GM13977 (cell line): ENCODE measurements around the gene LGALS13.

Experiments
- DNase-seq: peaks from one replicate; pipeline ENCODE4 v3.0.0; 2012; ENCODE audit warnings: low spot score
- in situ Hi-C: fragments of 300-500 bp; cut with MboI; formaldehyde crosslinking; loops from one replicate; pipeline ENCODE4 v1.12.0; 2022; ENCODE audit warnings: low sequenced_read_pairs, low pct_unique_long_range_greater_than_20kb, mixed read lengths, inconsistent platforms; ENCODE audit not compliant: unreplicated experiment
- TF ChIP-seq, protein P1 (sequence below): IDR thresholded peaks from 2 replicates; pipeline ENCODE4 v1.5.1; 2012; ENCODE audit warnings: mild to moderate bottlenecking, control low read depth; ENCODE audit not compliant: insufficient read depth; ENCODE audit errors: extremely low read depth, missing control alignments

LGALS13 gene

DNA sequence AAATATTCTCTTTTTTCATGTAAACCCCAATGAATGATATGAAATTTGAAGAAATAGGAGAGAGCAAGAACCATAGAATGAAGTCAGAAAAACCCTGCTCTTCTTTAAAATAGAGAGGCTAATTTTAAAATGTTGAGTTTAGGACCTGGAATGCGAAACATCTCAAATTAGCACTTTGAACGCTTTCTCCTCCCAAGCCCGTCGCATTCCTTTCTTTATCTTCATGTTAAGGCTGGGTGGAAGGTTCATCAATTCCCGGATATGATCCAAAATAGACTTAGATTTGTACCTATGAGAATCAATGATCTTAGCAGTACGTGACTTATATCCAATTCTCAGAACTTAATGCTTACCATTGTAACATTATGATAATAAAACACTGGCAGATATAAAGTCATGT lies 29.3 kb downstream of the LGALS13 start:
- TF ChIP-seq, protein P1, sequence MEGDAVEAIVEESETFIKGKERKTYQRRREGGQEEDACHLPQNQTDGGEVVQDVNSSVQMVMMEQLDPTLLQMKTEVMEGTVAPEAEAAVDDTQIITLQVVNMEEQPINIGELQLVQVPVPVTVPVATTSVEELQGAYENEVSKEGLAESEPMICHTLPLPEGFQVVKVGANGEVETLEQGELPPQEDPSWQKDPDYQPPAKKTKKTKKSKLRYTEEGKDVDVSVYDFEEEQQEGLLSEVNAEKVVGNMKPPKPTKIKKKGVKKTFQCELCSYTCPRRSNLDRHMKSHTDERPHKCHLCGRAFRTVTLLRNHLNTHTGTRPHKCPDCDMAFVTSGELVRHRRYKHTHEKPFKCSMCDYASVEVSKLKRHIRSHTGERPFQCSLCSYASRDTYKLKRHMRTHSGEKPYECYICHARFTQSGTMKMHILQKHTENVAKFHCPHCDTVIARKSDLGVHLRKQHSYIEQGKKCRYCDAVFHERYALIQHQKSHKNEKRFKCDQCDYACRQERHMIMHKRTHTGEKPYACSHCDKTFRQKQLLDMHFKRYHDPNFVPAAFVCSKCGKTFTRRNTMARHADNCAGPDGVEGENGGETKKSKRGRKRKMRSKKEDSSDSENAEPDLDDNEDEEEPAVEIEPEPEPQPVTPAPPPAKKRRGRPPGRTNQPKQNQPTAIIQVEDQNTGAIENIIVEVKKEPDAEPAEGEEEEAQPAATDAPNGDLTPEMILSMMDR = no peak
- in situ Hi-C loops = no loop called here
- no peak for DNase-seq

DNA sequence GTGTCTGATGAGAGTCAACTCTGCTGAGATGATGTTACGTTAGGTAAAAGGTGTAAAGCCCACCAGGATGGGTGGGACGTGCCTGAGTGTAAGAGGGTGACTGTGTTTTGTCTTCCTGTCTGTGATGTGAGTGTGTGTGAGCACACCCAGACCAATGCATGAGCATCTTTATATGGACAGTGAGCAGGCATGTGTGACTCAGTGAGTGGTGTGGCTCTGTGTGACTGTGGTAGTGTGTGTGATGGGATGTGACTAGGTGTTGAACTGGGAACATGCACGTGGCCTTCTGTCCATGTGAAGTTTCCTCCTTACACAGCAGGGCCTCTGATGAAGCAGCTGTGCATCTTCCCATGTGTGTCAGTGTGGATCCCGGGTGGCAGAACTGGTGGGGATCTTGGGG lies 35.6 kb downstream of the LGALS13 start:
- no peak for DNase-seq
- TF ChIP-seq, protein P1 = no peak
- in situ Hi-C loops = no loop called here

DNA sequence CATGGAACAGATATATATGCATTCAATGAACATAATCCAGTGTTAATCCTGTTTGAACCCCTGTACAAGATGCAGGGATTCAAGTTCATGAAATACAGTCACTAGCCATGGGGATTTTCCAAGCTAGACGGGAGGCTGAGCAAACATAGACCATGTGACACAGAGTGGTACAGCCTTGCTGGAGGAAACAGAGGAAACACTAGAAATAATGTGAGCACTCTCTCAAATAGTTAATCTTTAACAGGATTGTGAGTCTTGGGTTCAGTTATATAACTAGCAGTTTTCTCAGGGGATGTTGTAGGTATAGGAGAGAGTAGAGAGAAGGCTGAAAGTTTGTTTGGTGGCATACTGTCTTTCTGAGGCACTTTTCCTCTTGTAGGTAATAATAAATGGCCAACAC lies 39.4 kb downstream of the LGALS13 start:
- in situ Hi-C loops = no loop called here
- no peak for DNase-seq
- TF ChIP-seq, protein P1 = no peak

DNA sequence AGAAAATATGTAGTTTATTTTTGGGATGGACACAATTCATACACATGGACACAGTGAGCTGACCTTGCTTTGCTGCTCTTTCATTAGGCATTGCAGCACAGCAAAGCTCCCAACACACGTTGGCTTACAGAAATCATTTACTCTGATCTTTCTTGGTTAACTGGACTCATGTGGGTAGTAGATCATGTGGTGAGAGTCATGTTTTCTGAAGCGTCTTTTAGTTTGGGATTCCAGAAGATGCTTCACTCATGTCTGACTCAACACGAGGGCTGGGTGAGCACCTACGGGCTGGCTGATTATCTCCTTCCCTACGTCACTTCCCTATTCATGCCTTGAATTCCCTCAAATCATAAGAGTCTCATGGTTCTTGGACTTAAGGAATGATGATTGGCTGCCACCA lies 41.3 kb downstream of the LGALS13 start:
- in situ Hi-C loops = no loop called here
- TF ChIP-seq, protein P1 = no peak
- no peak for DNase-seq

DNA sequence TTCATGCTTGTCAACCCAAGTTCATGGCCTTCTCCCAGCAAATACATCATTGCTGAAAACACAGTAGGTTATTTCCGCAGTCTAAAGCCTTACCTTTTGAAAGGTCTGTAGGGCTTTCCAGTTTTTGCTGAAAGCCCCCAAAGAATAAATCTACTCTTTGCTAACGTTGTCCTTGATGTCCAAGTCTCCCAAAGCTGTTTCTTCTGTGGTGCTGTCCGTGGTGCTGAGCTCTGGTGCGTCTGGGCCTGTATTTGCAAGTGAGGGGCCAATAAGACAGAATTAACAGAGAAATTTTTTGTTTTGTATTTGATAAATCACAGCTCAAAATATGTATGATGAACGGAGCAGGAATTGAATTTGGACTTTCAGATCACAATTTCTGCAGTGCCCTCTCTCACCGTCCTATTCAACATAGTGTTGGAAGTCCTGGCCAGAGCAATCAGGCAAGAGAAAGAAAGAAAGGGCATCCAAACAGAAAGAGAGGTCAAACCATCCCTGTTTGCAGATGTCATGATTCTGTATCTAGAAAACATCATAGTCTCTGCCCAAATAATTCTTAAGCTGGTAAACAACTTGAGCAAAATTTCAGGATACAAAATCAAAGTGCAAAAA lies 43.6 kb downstream of the LGALS13 start:
- TF ChIP-seq, protein P1 = no peak
- in situ Hi-C loops = no loop called here
- no peak for DNase-seq

DNA sequence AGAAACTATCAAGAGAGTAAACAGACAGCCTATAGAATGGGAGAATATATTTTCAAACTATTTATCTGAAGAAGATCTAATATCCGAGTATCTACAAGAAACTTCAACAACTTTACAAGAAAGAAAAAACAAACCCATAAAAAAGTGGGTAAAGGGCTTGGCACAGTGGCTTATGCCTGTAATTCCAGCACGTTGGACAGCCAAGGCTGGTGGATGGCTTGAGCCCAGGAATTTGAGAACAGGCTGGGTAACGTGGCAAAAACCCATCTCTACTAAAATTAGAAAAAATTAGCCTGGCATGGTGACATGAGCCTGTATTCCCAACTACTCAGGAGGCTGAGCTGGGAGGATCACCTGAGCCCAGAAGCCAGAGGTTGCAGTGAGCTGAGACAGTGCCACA lies 45.6 kb downstream of the LGALS13 start:
- in situ Hi-C loops = no loop called here
- TF ChIP-seq, protein P1 = no peak
- DNase-seq = no peak
